Measurements from ENCODE around the gene SAP30. TPM values are rescaled to one million over a fixed set of nuclear protein-coding genes. Genes with fewer than 3 reads are reported as not detected.

SAP30 gene
- total RNA-seq, 1 experiment from 2014 or later, result 9.8 TPM

GRCh38 chr4:173420324-173420752 lies 49.6 kb downstream of the SAP30 start:
- BruUV-seq (replicated peaks), result no TSS peak
- TF ChIP-seq, protein P1, sequence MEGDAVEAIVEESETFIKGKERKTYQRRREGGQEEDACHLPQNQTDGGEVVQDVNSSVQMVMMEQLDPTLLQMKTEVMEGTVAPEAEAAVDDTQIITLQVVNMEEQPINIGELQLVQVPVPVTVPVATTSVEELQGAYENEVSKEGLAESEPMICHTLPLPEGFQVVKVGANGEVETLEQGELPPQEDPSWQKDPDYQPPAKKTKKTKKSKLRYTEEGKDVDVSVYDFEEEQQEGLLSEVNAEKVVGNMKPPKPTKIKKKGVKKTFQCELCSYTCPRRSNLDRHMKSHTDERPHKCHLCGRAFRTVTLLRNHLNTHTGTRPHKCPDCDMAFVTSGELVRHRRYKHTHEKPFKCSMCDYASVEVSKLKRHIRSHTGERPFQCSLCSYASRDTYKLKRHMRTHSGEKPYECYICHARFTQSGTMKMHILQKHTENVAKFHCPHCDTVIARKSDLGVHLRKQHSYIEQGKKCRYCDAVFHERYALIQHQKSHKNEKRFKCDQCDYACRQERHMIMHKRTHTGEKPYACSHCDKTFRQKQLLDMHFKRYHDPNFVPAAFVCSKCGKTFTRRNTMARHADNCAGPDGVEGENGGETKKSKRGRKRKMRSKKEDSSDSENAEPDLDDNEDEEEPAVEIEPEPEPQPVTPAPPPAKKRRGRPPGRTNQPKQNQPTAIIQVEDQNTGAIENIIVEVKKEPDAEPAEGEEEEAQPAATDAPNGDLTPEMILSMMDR (IDR thresholded peaks at IDR 0.05; ENCODE audit: insufficient read depth in 1 of 2, low read depth in 1 of 2, low read length in 1 of 2, severe bottlenecking in 1 of 2, unreplicated experiment in 1 of 2), result peak; percentile 33 to 38
- Mint-ChIP-seq H3K27me3 (ENCODE audit: insufficient read depth, unreplicated experiment) (no peaks in the 10 kb centered on the region), H3K27ac (ENCODE audit: unreplicated experiment) (no peak overlapping the region), H3K4me1 (ENCODE audit: low read depth, unreplicated experiment) (peaks cover 5% of the 10 kb centered on the region), H3K36me3 (ENCODE audit: insufficient read depth, unreplicated experiment) (no peaks in the 10 kb centered on the region), H3K9me3 (ENCODE audit: unreplicated experiment) (no peaks in the 10 kb centered on the region), H3K4me3 (ENCODE audit: unreplicated experiment) (no peak overlapping the region)
- Histone ChIP-seq H3K4me3 (ENCODE audit: low read depth, low read length) (no peak overlapping the region), H3K9me3 (no peaks in the 10 kb centered on the region), H3K27me3 (replicated peaks; ENCODE audit: control insufficient read depth, insufficient read depth, low read length) (no peaks in the 10 kb centered on the region), H3K4me1 (no peaks in the 10 kb centered on the region), H3K36me3 (ENCODE audit: control insufficient read depth, insufficient read depth, low read length) (no peaks in the 10 kb centered on the region)
- ChIA-PET CTCF (interaction anchor here (0.7 to 1.8 kb wide), 10 partner anchors 13 to 175 kb away, joined by 3 to 39 read pairs (median 3); partner anchors contain the start of gene SAP30), POLR2A (interaction anchor here (0.6 to 1.1 kb wide), 3 partner anchors 50 to 387 kb away, joined by 4 to 8 read pairs (median 7); partner anchors contain the start of genes HMGB2 and SAP30)
- intact Hi-C loops (cut with micrococcal nuclease; ENCODE audit: unreplicated experiment), result loop anchor here (1.0 kb wide), 1 partner anchor 74 kb away; no protein-coding TSS in a partner anchor
- DNase-seq, result no peak

DNA sequence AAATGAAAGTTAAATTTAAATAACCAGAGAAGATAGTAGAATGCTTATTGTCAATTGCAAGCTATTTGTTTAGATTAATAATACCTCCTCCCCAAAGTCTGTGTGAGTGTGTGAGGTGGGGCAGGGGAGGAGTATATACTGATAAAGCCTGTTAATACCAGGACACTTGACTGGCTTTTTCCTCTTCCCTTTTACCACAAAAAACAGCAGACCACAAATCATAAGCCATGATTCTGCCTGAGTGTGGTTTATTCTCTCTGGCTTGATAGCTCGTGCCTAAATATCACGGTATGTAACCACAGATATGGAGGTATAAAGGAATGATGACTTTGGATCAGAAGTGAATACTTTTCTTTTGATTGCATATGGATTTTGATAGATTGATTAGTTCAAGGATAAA lies 50.0 kb downstream of the SAP30 start:
- Histone ChIP-seq H3K36me3 (ENCODE audit: control insufficient read depth, insufficient read depth, low read length) (no peaks in the 10 kb centered on the region), H3K27me3 (replicated peaks; ENCODE audit: control insufficient read depth, insufficient read depth, low read length) (no peaks in the 10 kb centered on the region), H3K4me1 (no peaks in the 10 kb centered on the region), H3K4me3 (ENCODE audit: low read depth, low read length) (no peak overlapping the region), H3K9me3 (no peaks in the 10 kb centered on the region)
- Mint-ChIP-seq H3K4me3 (ENCODE audit: unreplicated experiment) (no peak overlapping the region), H3K4me1 (ENCODE audit: low read depth, unreplicated experiment) (peaks cover 5% of the 10 kb centered on the region), H3K36me3 (ENCODE audit: insufficient read depth, unreplicated experiment) (no peaks in the 10 kb centered on the region), H3K27ac (ENCODE audit: unreplicated experiment) (no peak overlapping the region), H3K27me3 (ENCODE audit: insufficient read depth, unreplicated experiment) (no peaks in the 10 kb centered on the region), H3K9me3 (ENCODE audit: unreplicated experiment) (no peaks in the 10 kb centered on the region)
- no TSS peak for BruUV-seq (replicated peaks)
- CTCF ChIA-PET, result interaction anchor here (0.7 to 1.8 kb wide), 8 partner anchors 49 to 175 kb away, joined by 3 to 39 read pairs (median 4); partner anchors contain the start of gene SAP30
- POLR2A ChIA-PET, result interaction anchor here (0.8 to 1.1 kb wide), 2 partner anchors 50 to 87 kb away, joined by 7 to 8 read pairs; partner anchors contain the start of genes HMGB2 and SAP30
- DNase-seq, result no peak
- TF ChIP-seq, protein P1 (IDR thresholded peaks at IDR 0.05; ENCODE audit: insufficient read depth in 1 of 2, low read depth in 1 of 2, low read length in 1 of 2, severe bottlenecking in 1 of 2, unreplicated experiment in 1 of 2), result no peak
- intact Hi-C loops (cut with micrococcal nuclease; ENCODE audit: unreplicated experiment), result loop anchor here (1.0 kb wide), 1 partner anchor 74 kb away; no protein-coding TSS in a partner anchor

GRCh38 chr4:173424899-173425805 lies 54.4 kb downstream of the SAP30 start:
- Histone ChIP-seq H3K27me3 (replicated peaks; ENCODE audit: control insufficient read depth, insufficient read depth, low read length) (no peaks in the 10 kb centered on the region), H3K4me1 (no peaks in the 10 kb centered on the region), H3K4me3 (ENCODE audit: low read depth, low read length) (no peak overlapping the region), H3K9me3 (no peaks in the 10 kb centered on the region), H3K36me3 (ENCODE audit: control insufficient read depth, insufficient read depth, low read length) (no peaks in the 10 kb centered on the region)
- Mint-ChIP-seq H3K27ac (ENCODE audit: unreplicated experiment) (no peak overlapping the region), H3K36me3 (ENCODE audit: insufficient read depth, unreplicated experiment) (no peaks in the 10 kb centered on the region), H3K4me1 (ENCODE audit: low read depth, unreplicated experiment) (peaks cover 5% of the 10 kb centered on the region), H3K4me3 (ENCODE audit: unreplicated experiment) (no peak overlapping the region), H3K9me3 (ENCODE audit: unreplicated experiment) (no peaks in the 10 kb centered on the region), H3K27me3 (ENCODE audit: insufficient read depth, unreplicated experiment) (no peaks in the 10 kb centered on the region)
- no TSS peak for BruUV-seq (replicated peaks)
- TF ChIP-seq, protein P1 (IDR thresholded peaks at IDR 0.05; ENCODE audit: insufficient read depth in 1 of 2, low read depth in 1 of 2, low read length in 1 of 2, severe bottlenecking in 1 of 2, unreplicated experiment in 1 of 2), result no peak
- DNase-seq, result no peak
- intact Hi-C loops (cut with micrococcal nuclease; ENCODE audit: unreplicated experiment), result no loop called here
- ChIA-PET POLR2A (no interaction called here), CTCF (interaction anchor here (0.7 to 0.9 kb wide), 2 partner anchors 8 to 69 kb away, joined by 3 read pairs; no protein-coding TSS in a partner anchor)
